Stimulated activated CD8-positive, alpha-beta memory T cell treated with anti-CD3 and anti-CD28 coated beads, Interleukin-15, amount 100 ng/mL, for 4 hours (primary cell): Measurements from ENCODE around the gene SGTA.

Experiments used
- DNase-seq, 2 donors: peaks; one replicate each; pipeline ENCODE4 v3.0.0-alpha.2; 2020; ENCODE audit warnings: low read depth in 2 of 2

Gene SGTA

GRCh38 chr19:2755448-2755705 lies 27.7 kb downstream of the SGTA start:
- DNase-seq: no peak

- DNase-seq: no peak
Observed at GRCh38 chr19:2754659-2755447, 28.2 kb downstream of the SGTA start.

GRCh38 chr19:2751438-2751830 lies 31.6 kb downstream of the SGTA start:
- DNase-seq: no peak

- no peak for DNase-seq
Observed at GRCh38 chr19:2750808-2751437, 32.1 kb downstream of the SGTA start.

GRCh38 chr19:2747349-2747748 lies 35.7 kb downstream of the SGTA start:
- DNase-seq: no peak

- DNase-seq: no peak
Observed at GRCh38 chr19:2744113-2744512, 39.0 kb downstream of the SGTA start.

- no peak for DNase-seq
Observed at GRCh38 chr19:2743099-2743498, 40.0 kb downstream of the SGTA start.

GRCh38 chr19:2740314-2740656 lies 42.8 kb downstream of the SGTA start:
- DNase-seq: no peak

- peak; percentile 97 to 99 for DNase-seq
Observed at GRCh38 chr19:2739602-2740313, 43.3 kb downstream of the SGTA start, which contains the start of gene SLC39A3. SLC39A3 (minus strand) TSS chr19:2740017; CDS start chr19:2737257, 2,760 bp downstream.

- DNase-seq: no peak
Observed at GRCh38 chr19:2736550-2737190, 46.4 kb downstream of the SGTA start.

GRCh38 chr19:2735374-2735773 lies 47.7 kb downstream of the SGTA start:
- DNase-seq: no peak

- DNase-seq: no peak
Observed at GRCh38 chr19:2734589-2735288, 48.3 kb downstream of the SGTA start.

GRCh38 chr19:2733930-2734588 lies 49.0 kb downstream of the SGTA start:
- DNase-seq: no peak

- DNase-seq: no peak
Observed at GRCh38 chr19:2732883-2733282, 50.2 kb downstream of the SGTA start.

- DNase-seq: no peak
Observed at GRCh38 chr19:2732157-2732725, 50.8 kb downstream of the SGTA start.

GRCh38 chr19:2731181-2731995 lies 51.7 kb downstream of the SGTA start:
- no peak for DNase-seq

GRCh38 chr19:2729943-2730818 lies 52.9 kb downstream of the SGTA start:
- DNase-seq: no peak

- DNase-seq: no peak
Observed at GRCh38 chr19:2728783-2729387, 54.2 kb downstream of the SGTA start.

GRCh38 chr19:2727640-2727944 lies 55.5 kb downstream of the SGTA start:
- DNase-seq: no peak
